Activated naive CD8-positive, alpha-beta T cell treated with anti-CD3 and anti-CD28 coated beads, Interleukin-2, amount 50 U/mL, for 24 hours (primary cell): ENCODE results near the gene RAB20.

ENCODE experiments used
- ATAC-seq: fragments of 150-1000 bp; cut with Tn5 transposase; one replicate; pipeline ENCODE4 v1.10.0; 2021
- DNase-seq: peaks from one replicate; pipeline ENCODE4 v3.0.0; 2021
- H3K27ac Mint-ChIP-seq: one replicate; pipeline ENCODE4 v1.8.0; 2021; ENCODE audit warnings: mild to moderate bottlenecking, mixed read lengths
- H3K27me3 Mint-ChIP-seq: one replicate; pipeline ENCODE4 v1.8.0; 2021; ENCODE audit warnings: mixed read lengths
- H3K36me3 Mint-ChIP-seq: one replicate; pipeline ENCODE4 v1.8.0; 2021; ENCODE audit warnings: low read depth, mixed read lengths
- H3K4me1 Mint-ChIP-seq: one replicate; pipeline ENCODE4 v1.8.0; 2021; ENCODE audit warnings: mixed read lengths
- H3K4me3 Mint-ChIP-seq: one replicate; pipeline ENCODE4 v1.8.0; 2021; ENCODE audit warnings: mild to moderate bottlenecking, moderate library complexity, mixed read lengths
- H3K9me3 Mint-ChIP-seq: one replicate; pipeline ENCODE4 v1.8.0; 2021; ENCODE audit warnings: mixed read lengths

Gene RAB20

GRCh38 chr13:110565296-110565695 lies 3.8 kb upstream of the RAB20 start:
- Mint-ChIP-seq H3K36me3 (no peaks in the 10 kb centered on the region), H3K4me3 (no peak overlapping the region), H3K27me3 (peaks cover 19% of the 10 kb centered on the region), H3K9me3 (no peaks in the 10 kb centered on the region), H3K4me1 (peaks cover 20% of the 10 kb centered on the region), H3K27ac (no peak overlapping the region)
- no peak for DNase-seq
- ATAC-seq = no peak

GRCh38 chr13:110564472-110564985 lies 3.0 kb upstream of the RAB20 start:
- Mint-ChIP-seq H3K36me3 (no peaks in the 10 kb centered on the region), H3K27ac (no peak overlapping the region), H3K9me3 (no peaks in the 10 kb centered on the region), H3K27me3 (peaks cover 19% of the 10 kb centered on the region), H3K4me1 (peaks cover 23% of the 10 kb centered on the region), H3K4me3 (no peak overlapping the region)
- no peak for ATAC-seq
- DNase-seq = no peak

GRCh38 chr13:110563463-110563774 lies 1.9 kb upstream of the RAB20 start:
- DNase-seq (no peak), ATAC-seq (no peak)
- Mint-ChIP-seq H3K27ac (no peak overlapping the region), H3K36me3 (no peaks in the 10 kb centered on the region), H3K27me3 (peaks cover 19% of the 10 kb centered on the region), H3K9me3 (no peaks in the 10 kb centered on the region), H3K4me1 (peaks cover 23% of the 10 kb centered on the region), H3K4me3 (no peak overlapping the region)

- Mint-ChIP-seq H3K9me3 (no peaks in the 10 kb centered on the region), H3K36me3 (no peaks in the 10 kb centered on the region), H3K27me3 (peaks cover 19% of the 10 kb centered on the region), H3K4me1 (peaks cover 23% of the 10 kb centered on the region), H3K27ac (no peak overlapping the region), H3K4me3 (peak overlapping the region; percentile 76)
- DNase-seq (no peak), ATAC-seq (no peak)
These were observed 1.4 kb upstream of the RAB20 start for GRCh38 chr13:110562696-110563462.

GRCh38 chr13:110562036-110562597 lies 595 bp upstream of the RAB20 start:
- Mint-ChIP-seq H3K9me3 (no peaks in the 10 kb centered on the region), H3K27ac (peak overlapping the region; percentile 9), H3K4me3 (peak overlapping the region; percentile 76), H3K36me3 (no peaks in the 10 kb centered on the region), H3K4me1 (peaks cover 23% of the 10 kb centered on the region), H3K27me3 (peaks cover 14% of the 10 kb centered on the region)
- ATAC-seq (no peak), DNase-seq (no peak)

- peaks cover 12% of the 10 kb centered on the region for H3K27me3 Mint-ChIP-seq
- peaks cover 24% of the 10 kb centered on the region for H3K4me1 Mint-ChIP-seq
- no peaks in the 10 kb centered on the region for H3K9me3 Mint-ChIP-seq
- H3K27ac Mint-ChIP-seq = peak overlapping the region; percentile 51
- no peaks in the 10 kb centered on the region for H3K36me3 Mint-ChIP-seq
- peak overlapping the region; percentile 76 for H3K4me3 Mint-ChIP-seq
- DNase-seq (no peak), ATAC-seq (no peak)
These were observed 750 bp downstream of the RAB20 start for GRCh38 chr13:110560601-110561343.

GRCh38 chr13:110559986-110560385 lies 1.5 kb downstream of the RAB20 start:
- no peaks in the 10 kb centered on the region for H3K36me3 Mint-ChIP-seq

GRCh38 chr13:110559429-110559943 lies 2.0 kb downstream of the RAB20 start:
- ATAC-seq (no peak), DNase-seq (no peak)
- Mint-ChIP-seq H3K9me3 (no peaks in the 10 kb centered on the region), H3K27ac (no peak overlapping the region), H3K36me3 (no peaks in the 10 kb centered on the region), H3K27me3 (peaks cover 12% of the 10 kb centered on the region), H3K4me1 (peaks cover 24% of the 10 kb centered on the region), H3K4me3 (no peak overlapping the region)

More at GRCh38 chr13:110559986-110560385, 1.5 kb downstream of the RAB20 start:
- ATAC-seq (no peak), DNase-seq (no peak)
- Mint-ChIP-seq H3K27me3 (peaks cover 12% of the 10 kb centered on the region), H3K4me3 (peak overlapping the region; percentile 76), H3K4me1 (peaks cover 24% of the 10 kb centered on the region), H3K27ac (no peak overlapping the region), H3K9me3 (no peaks in the 10 kb centered on the region)

GRCh38 chr13:110557610-110558305 lies 3.8 kb downstream of the RAB20 start:
- DNase-seq = no peak
- peaks cover 4% of the 10 kb centered on the region for H3K27me3 Mint-ChIP-seq
- no peak overlapping the region for H3K4me3 Mint-ChIP-seq
- no peaks in the 10 kb centered on the region for H3K36me3 Mint-ChIP-seq
- H3K27ac Mint-ChIP-seq = no peak overlapping the region
- H3K4me1 Mint-ChIP-seq = peaks cover 19% of the 10 kb centered on the region
- no peak for ATAC-seq
- no peaks in the 10 kb centered on the region for H3K9me3 Mint-ChIP-seq

- H3K4me1 Mint-ChIP-seq = peaks cover 14% of the 10 kb centered on the region
- H3K27me3 Mint-ChIP-seq = peaks cover 4% of the 10 kb centered on the region
- no peak overlapping the region for H3K4me3 Mint-ChIP-seq
- DNase-seq (no peak), ATAC-seq (no peak)
- H3K36me3 Mint-ChIP-seq = no peaks in the 10 kb centered on the region
- no peaks in the 10 kb centered on the region for H3K9me3 Mint-ChIP-seq
- no peak overlapping the region for H3K27ac Mint-ChIP-seq
These were observed 4.4 kb downstream of the RAB20 start for GRCh38 chr13:110557082-110557481.

GRCh38 chr13:110556224-110556606 lies 5.3 kb downstream of the RAB20 start:
- Mint-ChIP-seq H3K4me3 (no peak overlapping the region), H3K27me3 (peaks cover 4% of the 10 kb centered on the region), H3K4me1 (peaks cover 12% of the 10 kb centered on the region), H3K27ac (no peak overlapping the region), H3K36me3 (no peaks in the 10 kb centered on the region), H3K9me3 (no peaks in the 10 kb centered on the region)
- DNase-seq (no peak), ATAC-seq (no peak)

GRCh38 chr13:110555601-110556223 lies 5.8 kb downstream of the RAB20 start:
- Mint-ChIP-seq H3K36me3 (no peaks in the 10 kb centered on the region), H3K27ac (no peak overlapping the region), H3K4me3 (no peak overlapping the region), H3K9me3 (no peaks in the 10 kb centered on the region), H3K4me1 (peaks cover 9% of the 10 kb centered on the region), H3K27me3 (peaks cover 3% of the 10 kb centered on the region)
- no peak for ATAC-seq
- DNase-seq = no peak

- Mint-ChIP-seq H3K36me3 (no peaks in the 10 kb centered on the region), H3K4me1 (peaks cover 2% of the 10 kb centered on the region), H3K4me3 (no peak overlapping the region), H3K27ac (no peak overlapping the region), H3K9me3 (no peaks in the 10 kb centered on the region), H3K27me3 (no peaks in the 10 kb centered on the region)
- no peak for ATAC-seq
- DNase-seq = no peak
These were observed 6.6 kb downstream of the RAB20 start for GRCh38 chr13:110554946-110555345.

GRCh38 chr13:110554227-110554836 lies 7.2 kb downstream of the RAB20 start:
- ATAC-seq = no peak
- Mint-ChIP-seq H3K36me3 (no peaks in the 10 kb centered on the region), H3K27ac (no peak overlapping the region), H3K4me1 (peaks cover 2% of the 10 kb centered on the region), H3K9me3 (no peaks in the 10 kb centered on the region), H3K27me3 (no peaks in the 10 kb centered on the region), H3K4me3 (no peak overlapping the region)
- no peak for DNase-seq
